ENCODE results near the gene CCDC85C.

CCDC85C gene

DNA sequence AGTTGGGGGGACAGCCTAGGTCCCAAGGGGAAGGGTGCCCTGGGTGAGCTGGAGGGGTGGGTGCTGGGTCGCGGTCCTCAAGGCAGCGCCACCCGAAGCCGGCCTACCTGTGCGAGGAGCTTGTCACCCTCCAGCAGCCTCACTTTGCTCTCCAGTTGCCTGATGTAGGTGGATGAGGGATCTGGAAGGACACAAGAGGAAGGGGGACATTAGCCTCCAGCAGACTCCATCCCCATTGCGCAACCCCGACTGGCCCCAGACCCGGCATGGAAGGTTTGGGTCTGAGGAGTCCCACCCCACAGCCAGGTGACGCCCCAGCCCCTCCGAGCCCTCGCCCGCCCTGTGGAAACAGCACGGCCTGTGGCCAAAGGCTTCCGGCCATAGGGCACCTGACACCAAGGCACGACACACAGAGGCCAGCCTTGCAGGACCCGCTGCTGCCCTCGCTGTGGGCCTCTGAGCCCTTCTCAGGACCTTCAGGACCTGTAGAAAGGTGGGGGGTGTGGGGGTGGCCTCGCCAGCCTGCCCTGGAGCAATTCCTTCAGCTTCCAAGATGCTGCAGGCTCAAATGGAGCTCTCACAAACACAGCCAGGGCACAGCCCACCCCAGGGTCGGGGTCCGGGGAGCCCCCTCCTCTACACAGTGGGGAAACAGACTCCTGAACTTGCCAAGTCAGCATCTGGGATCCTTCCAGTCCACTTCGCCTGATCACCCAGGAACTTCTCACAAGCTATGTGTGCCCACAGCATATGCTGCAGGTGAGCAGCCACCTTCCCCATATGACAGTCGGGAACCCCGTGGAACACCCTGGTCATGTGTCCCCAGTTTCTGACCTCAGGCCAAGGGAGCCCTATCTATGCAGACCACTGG, 67.9 kb downstream of the CCDC85C start:
- DNase-seq: no peak

DNA sequence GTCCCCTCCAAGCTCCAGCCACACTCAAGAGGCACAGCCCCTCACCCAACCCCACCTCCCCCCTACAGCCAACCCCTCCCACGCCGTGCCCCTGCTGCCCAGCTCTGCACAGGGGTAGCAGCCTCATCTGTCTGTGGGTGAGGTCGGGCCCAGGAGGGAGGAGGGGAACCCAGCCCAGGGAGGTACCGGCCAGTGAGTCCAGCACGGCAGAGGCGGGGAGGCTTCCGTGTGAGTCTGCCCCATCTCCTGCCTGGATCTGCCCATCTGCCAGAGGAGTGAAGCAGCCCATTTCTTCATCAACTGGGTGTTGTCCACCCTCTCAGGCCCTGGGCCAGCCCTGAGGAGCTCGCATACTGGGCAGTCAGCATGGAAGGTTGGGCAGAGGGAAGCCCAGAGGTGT, 68.6 kb downstream of the CCDC85C start:
- no peak for DNase-seq

- DNase-seq: no peak
Measured at GRCh38 chr14:99534863-99535262, 69.1 kb downstream of the CCDC85C start.

GRCh38 chr14:99534333-99534732, 69.7 kb downstream of the CCDC85C start:
- DNase-seq: no peak

- no peak for DNase-seq
Measured at GRCh38 chr14:99532310-99532709, 71.7 kb downstream of the CCDC85C start.

GRCh38 chr14:99531251-99532096, 72.5 kb downstream of the CCDC85C start:
- DNase-seq: no peak

DNA sequence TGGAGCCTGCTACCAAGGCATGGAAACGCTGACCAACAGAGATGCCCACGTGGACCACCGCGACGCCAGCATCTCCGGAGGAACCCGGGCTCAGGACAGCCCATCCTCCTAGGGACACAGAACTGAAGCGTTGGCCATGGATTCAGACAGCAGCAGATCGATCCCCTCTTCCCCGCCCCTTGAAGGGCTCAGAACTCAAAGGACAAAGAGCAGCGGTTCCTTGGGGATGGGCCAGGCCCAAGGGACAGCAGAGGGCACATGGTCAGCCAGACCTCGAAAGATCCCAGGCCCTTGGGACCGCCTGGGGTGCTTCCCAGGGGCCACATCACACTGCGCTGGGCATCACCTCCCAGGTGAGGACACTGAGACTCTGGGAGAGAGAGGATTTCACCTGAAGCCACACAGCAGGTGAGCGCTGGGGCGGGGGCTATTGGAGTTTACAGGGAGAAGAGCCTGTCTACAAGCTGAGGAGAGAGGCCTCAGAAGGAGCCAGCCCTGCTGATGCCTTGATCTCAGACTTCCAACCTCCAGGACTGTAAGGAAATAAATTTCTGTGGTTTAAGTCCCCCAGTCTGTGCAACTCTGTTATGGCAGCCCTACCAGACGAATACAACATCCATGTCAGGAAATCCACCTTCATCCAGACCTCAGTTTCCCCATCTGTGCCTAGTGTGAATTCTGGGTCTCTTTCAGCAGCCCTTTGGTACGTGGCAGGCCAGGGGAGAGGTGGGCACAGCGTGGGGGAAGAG, 73.4 kb downstream of the CCDC85C start:
- no peak for DNase-seq

GRCh38 chr14:99529899-99530298, 74.1 kb downstream of the CCDC85C start:
- no peak for DNase-seq

DNA sequence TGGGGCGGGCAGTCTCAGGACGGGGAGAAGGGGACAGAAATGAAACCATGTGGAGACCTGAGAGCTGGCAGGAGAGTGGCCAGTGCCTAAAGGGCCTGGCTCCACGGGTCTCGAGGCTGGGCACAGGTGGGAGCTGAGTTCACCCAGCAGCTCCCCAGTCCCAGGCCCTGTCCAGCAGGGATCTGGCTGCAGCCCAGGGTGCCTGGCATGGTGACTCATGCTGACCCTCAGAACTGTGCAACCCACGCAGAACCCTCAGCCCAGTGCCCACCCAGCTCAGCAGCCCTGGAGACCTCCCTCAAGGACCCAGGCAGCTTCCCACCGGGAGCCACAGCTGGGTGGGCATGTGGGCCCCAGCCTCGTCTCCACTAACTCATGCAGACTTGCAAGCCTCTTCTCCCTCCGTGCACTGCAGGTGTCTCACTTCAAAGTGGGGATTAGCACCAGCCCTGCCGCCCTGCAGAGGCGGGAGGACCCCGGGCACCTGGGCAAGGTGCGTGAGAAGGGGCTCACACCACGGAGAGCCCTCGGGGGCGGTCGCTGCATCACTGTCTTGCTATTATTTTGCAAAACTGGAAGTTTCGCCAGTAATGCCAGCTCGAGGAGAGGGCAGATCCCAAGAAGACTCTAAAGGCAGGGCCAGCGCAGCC, 76.5 kb downstream of the CCDC85C start:
- no peak for DNase-seq

DNA sequence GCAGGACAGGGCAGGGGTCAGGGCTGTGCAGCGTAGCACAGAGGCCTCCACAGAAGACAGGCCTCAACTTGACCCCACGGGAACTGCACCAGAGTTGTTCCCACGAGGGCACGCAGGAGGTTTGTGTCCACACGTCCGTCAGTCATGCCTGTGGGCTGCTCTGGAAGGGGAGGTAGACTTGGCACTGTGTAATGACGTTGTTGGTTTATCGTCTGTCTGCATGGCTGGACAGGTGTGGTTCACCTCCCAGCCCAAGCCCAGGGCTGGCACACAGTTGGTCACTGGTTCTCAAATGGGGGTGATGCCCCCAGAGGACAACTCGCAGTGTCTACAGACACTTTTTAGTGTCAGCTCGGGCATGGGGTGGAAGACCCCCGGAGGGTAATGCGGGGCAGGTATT, 77.0 kb downstream of the CCDC85C start:
- no peak for DNase-seq

- DNase-seq: no peak
Measured at GRCh38 chr14:99525699-99526080, 78.3 kb downstream of the CCDC85C start.

DNA sequence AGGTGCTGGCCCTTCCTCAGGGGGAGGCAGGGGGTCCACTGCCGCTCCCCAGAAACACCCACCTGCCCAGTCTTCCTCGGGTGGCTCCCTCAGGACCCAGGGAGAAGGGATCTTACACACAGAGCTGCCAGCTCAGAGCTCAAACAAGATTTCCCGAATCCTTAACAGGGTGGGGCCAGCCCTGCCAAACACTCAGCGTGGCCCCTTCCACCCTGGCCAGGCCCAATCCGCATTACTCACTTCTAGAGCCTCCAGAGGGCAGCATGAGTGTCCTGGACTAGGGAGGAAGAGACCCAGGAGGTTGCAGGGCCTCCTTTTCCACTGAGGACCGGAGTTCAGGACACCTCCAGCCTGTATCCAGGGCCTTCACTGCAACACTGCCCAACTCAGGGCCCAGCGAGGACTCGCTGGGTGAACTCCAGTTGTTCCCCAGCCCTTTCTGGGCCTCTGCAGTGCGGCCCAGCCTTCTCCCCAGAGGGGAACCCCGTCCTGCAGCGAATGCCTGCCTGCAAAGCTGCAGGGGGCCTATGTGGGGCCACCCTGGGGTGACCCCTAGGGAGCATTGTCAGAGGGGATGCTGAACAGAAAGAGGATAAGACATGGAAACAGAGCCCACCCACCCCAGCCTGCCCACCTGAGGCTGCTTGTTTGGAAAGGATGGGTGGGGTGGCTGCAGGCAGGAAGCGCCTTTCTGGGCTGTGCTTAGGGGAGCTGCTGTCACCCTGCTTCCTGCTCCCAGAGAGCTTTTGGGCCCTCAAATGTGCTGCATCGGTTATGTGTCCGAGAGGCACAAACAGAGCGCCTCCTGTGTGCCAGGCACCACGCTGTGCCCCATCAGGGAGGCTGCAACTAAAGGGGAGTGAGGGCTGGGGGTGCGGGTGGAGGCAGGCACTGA, 79.0 kb downstream of the CCDC85C start:
- no peak for DNase-seq

DNA sequence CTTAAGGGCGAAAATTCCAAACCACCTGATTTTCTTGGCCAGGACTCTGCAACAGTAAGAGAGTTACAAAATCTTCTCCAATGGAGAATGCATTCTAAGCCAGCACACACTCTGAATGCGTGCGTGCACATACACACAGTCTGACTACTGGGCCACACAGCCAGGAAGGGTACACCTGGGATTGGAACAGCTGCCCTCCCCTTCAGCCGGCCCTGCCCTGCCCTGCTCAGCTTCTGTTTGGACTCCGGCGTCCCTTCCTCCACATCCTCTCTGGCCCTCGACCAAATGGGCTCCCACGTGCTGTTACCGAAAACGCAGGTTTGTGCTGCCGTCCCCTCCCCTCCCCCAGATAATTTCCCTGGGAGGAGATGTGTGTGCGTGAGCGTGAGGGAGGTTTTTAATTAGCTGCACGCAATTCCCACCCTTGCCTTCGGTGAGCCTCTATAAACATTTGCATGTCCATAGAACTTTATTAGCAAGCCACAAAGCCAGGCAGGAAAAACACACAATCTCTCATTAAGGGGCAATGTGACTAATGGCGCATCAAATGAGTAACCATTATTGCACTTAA, 79.8 kb downstream of the CCDC85C start:
- no peak for DNase-seq

GRCh38 chr14:99523704-99524055, 80.3 kb downstream of the CCDC85C start:
- DNase-seq: no peak

GRCh38 chr14:99522934-99523703, 80.9 kb downstream of the CCDC85C start:
- DNase-seq: no peak

GRCh38 chr14:99522457-99522891, 81.5 kb downstream of the CCDC85C start:
- no peak for DNase-seq

- DNase-seq: no peak
Measured at GRCh38 chr14:99522025-99522401, 82.0 kb downstream of the CCDC85C start.

DNA sequence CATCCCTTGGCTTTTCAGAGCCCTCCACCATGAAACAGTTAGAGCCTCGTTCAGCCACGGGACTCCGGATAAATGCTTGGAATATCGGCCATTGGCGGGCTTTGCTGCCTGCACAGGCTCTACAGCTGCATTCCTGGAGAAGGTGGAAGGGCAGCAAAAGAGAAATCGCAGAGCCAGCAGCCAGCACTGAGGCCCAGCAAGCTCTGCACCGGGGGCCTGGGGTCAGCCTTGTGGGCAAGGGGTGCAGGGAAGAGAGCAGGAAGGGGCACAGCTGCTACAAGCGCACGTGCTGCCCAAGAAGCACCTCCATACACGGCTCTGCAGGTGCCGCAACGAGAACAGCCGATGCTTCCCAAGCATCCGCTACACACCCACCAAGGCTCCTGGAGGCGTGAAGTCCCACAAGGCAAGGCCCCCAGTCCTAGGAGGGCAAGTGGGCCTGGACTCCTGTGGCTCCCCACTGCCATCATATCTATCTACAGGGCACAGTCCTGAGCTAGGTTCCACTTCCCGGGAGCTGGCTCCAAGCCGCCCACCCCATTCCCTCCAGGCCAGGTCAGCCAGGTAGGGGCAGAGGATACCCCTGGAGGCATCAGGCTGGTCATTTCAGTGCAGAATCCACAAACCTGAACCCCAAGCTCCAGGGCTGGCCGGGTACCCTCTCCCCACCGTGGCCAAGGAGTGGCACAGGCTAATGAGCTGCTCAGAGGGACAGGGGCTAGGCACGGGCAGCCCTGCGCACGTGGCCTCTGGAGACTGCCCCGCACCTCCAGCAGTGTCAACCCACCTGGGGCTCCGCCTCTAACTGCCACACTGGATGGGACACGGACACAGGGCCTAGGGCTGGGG, 82.6 kb downstream of the CCDC85C start:
- DNase-seq: no peak

DNA sequence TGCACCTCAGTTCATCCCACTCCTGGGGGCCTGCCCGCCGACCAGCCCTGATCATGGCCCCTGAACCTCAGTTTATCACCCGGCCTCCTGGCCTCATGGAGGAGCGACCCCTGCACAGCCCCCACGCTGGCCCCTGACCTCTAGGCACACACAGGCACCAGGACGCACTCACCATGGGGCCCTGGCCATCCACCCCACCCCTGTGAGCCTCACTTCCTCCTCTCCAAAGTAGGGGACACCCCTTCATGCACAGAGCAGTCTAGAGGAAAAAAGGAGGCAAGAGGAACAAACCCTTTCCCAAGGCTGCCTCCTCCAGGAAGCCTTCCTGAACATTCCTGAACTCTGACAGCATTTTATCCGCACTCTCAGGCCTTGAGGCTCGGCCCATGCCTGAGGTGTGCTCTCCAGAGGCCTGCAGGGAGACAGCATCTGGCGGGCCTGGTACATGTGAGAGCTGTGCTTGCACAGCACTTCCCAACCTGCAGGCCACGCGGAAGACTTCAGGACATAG, 83.4 kb downstream of the CCDC85C start:
- DNase-seq: no peak

Data from DMS 273 treated with DMSO at 0.1 percent for 48 hours (cell line).